GM12878 (cell line): ENCODE measurements around the gene HMGB4.

ENCODE experiments used
- BCLAF1 ChIP-seq: fragments of 450-650 bp; IDR thresholded peaks from 2 replicates; pipeline ENCODE4 v1.6.1; 2017; ENCODE audit warnings: antibody characterized with exemption, mild to moderate bottlenecking, moderate library complexity
- CBFB ChIP-seq: IDR thresholded peaks from 2 replicates; pipeline ENCODE4 v1.6.1; 2016; ENCODE audit warnings: antibody characterized with exemption, low read depth
- HCFC1 ChIP-seq: fragments of 150-350 bp; IDR thresholded peaks from 2 replicates; pipeline ENCODE4 v1.6.1; 2014; ENCODE audit warnings: low read length
- NR2F1 ChIP-seq: fragments of 450-650 bp; conservative IDR thresholded peaks from 2 replicates; pipeline ENCODE4 v1.6.1; 2017; ENCODE audit warnings: mild to moderate bottlenecking
- PML ChIP-seq: IDR thresholded peaks from 2 replicates; pipeline ENCODE4 v1.6.1; 2012; ENCODE audit warnings: low read length, inconsistent platforms
- TAF1 ChIP-seq: IDR thresholded peaks from 2 replicates; pipeline ENCODE4 v1.6.1; 2011; ENCODE audit warnings: mild to moderate bottlenecking, low read depth, low read length, borderline replicate concordance

DNA sequence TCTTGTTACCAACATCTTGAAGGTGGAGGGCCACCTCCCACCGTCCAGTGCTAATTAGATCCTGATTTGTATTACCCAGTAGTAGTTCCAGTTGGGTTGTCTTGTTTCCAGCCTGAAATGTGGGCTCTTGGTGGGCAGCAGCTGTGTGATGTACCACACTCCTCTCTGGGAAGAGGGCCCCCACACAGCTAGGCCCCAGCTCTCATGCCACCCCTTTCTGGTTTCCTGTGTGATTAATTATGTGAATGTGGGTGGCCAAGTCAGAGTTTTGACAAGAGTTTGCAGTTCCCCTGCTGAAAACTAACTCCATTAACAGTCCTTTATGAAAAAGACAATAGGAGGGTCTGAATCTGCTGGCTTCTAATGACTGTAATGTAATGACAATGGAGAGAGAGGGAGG, 3.8 kb downstream of the HMGB4 start:
- TF ChIP-seq PML: no peak
- TF ChIP-seq TAF1: no peak
- TF ChIP-seq CBFB: no peak
- no peak for TF ChIP-seq BCLAF1
- no peak for TF ChIP-seq NR2F1
- TF ChIP-seq HCFC1: no peak
